Spleen (tissue), 7 donors: ENCODE results near the gene CRYGB.

Experiments
- POLR2A ChIP-seq, 3 donors: fragments of 450-650 bp; IDR thresholded peaks; one replicate each; pipeline ENCODE4 v1.5.1; 2017; ENCODE audit warnings: antibody characterized with exemption in 3 of 3, mild to moderate bottlenecking in 1 of 3
- POLR2AphosphoS5 ChIP-seq, 3 donors: sonication (generic); formaldehyde crosslinking; IDR thresholded peaks; one replicate each; pipeline ENCODE4 v1.5.1; 2017; ENCODE audit warnings: antibody characterized with exemption in 3 of 3
- TF ChIP-seq, protein P1 (sequence below), 11 experiments: fragments of 200-600 bp in 7 of 11; fragments of 450-650 bp in 4 of 11; sonication (generic) in 4 of 11; IDR thresholded peaks in 8 of 11; conservative IDR thresholded peaks in 3 of 11; 1 replicate in 7 of 11; 2 replicates in 4 of 11; pipeline versions ENCODE4 v1.4.0 to v1.8.0; 2016 to 2021; ENCODE audit warnings: antibody characterized with exemption in 11 of 11, inconsistent platforms in 4 of 11, mild to moderate bottlenecking in 1 of 11
- donor health status: DM: no; HTN: no; CAD: no; lungs with moderate emphysema.
- donor health status: DM: no; HTN: no; CAD: no.
- donor health status: DM: no; HTN: no; CAD: no.

DNA sequence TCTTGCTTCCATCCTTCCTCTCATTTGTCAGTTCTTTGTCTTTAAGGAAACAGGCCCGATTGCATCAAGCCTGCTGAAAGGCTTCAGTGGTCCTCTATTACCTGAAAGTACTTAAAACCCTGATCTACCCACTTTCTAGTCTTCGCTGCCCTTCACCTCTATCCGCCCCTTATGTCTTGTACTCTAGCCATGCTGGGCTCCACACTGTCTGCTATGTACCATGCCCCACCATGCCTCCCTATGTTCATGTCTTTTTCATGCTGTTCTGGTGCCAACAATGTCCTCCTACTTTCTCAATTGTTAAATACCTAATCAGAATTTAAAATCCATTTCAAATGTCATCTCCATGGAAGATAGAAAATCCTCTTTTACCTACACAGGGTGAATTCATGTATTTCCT is 49.9 kb downstream of the CRYGB start:
- TF ChIP-seq, protein P1, sequence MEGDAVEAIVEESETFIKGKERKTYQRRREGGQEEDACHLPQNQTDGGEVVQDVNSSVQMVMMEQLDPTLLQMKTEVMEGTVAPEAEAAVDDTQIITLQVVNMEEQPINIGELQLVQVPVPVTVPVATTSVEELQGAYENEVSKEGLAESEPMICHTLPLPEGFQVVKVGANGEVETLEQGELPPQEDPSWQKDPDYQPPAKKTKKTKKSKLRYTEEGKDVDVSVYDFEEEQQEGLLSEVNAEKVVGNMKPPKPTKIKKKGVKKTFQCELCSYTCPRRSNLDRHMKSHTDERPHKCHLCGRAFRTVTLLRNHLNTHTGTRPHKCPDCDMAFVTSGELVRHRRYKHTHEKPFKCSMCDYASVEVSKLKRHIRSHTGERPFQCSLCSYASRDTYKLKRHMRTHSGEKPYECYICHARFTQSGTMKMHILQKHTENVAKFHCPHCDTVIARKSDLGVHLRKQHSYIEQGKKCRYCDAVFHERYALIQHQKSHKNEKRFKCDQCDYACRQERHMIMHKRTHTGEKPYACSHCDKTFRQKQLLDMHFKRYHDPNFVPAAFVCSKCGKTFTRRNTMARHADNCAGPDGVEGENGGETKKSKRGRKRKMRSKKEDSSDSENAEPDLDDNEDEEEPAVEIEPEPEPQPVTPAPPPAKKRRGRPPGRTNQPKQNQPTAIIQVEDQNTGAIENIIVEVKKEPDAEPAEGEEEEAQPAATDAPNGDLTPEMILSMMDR (IDR thresholded peaks at IDR 0.05 in 8 of 11, conservative IDR thresholded peaks at IDR 0.05 in 3 of 11), result no peak
- TF ChIP-seq POLR2AphosphoS5 (IDR thresholded peaks at IDR 0.05) (no peak), POLR2A (IDR thresholded peaks at IDR 0.05) (no peak)
